Neural progenitor cell (in vitro differentiated cells): ENCODE data around the gene AASDHPPT. TPM values are rescaled to one million over a fixed set of nuclear protein-coding genes. Genes with fewer than 3 reads are reported as not detected.
A peak's percentile ranks its signal among the peaks of the same experiment; 100 is the strongest.

ENCODE experiments used
- DNase-seq: peaks from one replicate; pipeline ENCODE4 v3.0.0-alpha.2; 2016; ENCODE audit warnings: low spot score
- H2AFZ ChIP-seq: fragments of 200-600 bp; sonication (generic); replicated peaks from 2 replicates; pipeline ENCODE4 v1.6.1; 2016; ENCODE audit warnings: antibody characterized with exemption
- H3F3A ChIP-seq: fragments of 200-600 bp; sonication (generic); 2 replicates; pipeline ENCODE4 v1.6.1; 2016; ENCODE audit warnings: antibody characterized with exemption, low read depth
- H3K27ac ChIP-seq: fragments of 200-600 bp; sonication (generic); 2 replicates; pipeline ENCODE4 v1.5.1; 2016; ENCODE audit warnings: mild to moderate bottlenecking
- H3K27me3 ChIP-seq: fragments of 200-600 bp; sonication (generic); 2 replicates; pipeline ENCODE4 v1.6.1; 2016; ENCODE audit warnings: mild to moderate bottlenecking, moderate library complexity
- H3K36me3 ChIP-seq: fragments of 200-600 bp; sonication (generic); 2 replicates; pipeline ENCODE4 v1.5.1; 2016
- H3K4me1 ChIP-seq: fragments of 200-600 bp; sonication (generic); 2 replicates; pipeline ENCODE4 v1.6.1; 2016; ENCODE audit warnings: mixed run types
- H3K4me2 ChIP-seq: fragments of 200-600 bp; sonication (generic); 2 replicates; pipeline ENCODE4 v1.6.1; 2016
- H3K4me3 ChIP-seq: fragments of 200-600 bp; sonication (generic); 2 replicates; pipeline ENCODE4 v1.5.1; 2016
- H3K79me2 ChIP-seq: fragments of 200-600 bp; sonication (generic); 2 replicates; pipeline ENCODE4 v1.6.1; 2016; ENCODE audit warnings: low read depth
- H3K9ac ChIP-seq: fragments of 200-600 bp; sonication (generic); 2 replicates; pipeline ENCODE4 v1.6.1; 2016
- H3K9me3 ChIP-seq: fragments of 200-600 bp; sonication (generic); 2 replicates; pipeline ENCODE4 v1.5.1; 2016; ENCODE audit warnings: low read depth
- H4K20me1 ChIP-seq: fragments of 200-600 bp; sonication (generic); 2 replicates; pipeline ENCODE4 v1.6.1; 2016; ENCODE audit warnings: low read depth
- H3K27ac Mint-ChIP-seq: 3 replicates; pipeline ENCODE4 v1.8.0; 2021; ENCODE audit warnings: mixed read lengths
- H3K27me3 Mint-ChIP-seq: 2 replicates; pipeline ENCODE4 v1.8.0; 2022; ENCODE audit warnings: low read depth, mild to moderate bottlenecking, inconsistent platforms, moderate library complexity, mixed read lengths; ENCODE audit not compliant: insufficient read depth
- H3K36me3 Mint-ChIP-seq: 3 replicates; pipeline ENCODE4 v1.8.0; 2021; ENCODE audit warnings: mixed read lengths
- H3K4me1 Mint-ChIP-seq: 3 replicates; pipeline ENCODE4 v1.8.0; 2021; ENCODE audit warnings: mixed read lengths
- H3K4me3 Mint-ChIP-seq: 3 replicates; pipeline ENCODE4 v1.8.0; 2021; ENCODE audit warnings: mild to moderate bottlenecking, moderate library complexity, mixed read lengths
- H3K9me3 Mint-ChIP-seq: 3 replicates; pipeline ENCODE4 v1.8.0; 2020; ENCODE audit warnings: mixed read lengths
- EZH2 ChIP-seq: fragments of 200-600 bp; sonication (generic); IDR thresholded peaks from 2 replicates; pipeline ENCODE4 v1.6.1; 2017; ENCODE audit warnings: antibody characterized with exemption, mild to moderate bottlenecking, moderate library complexity
- EZH2phosphoT487 ChIP-seq: fragments of 200-600 bp; sonication (generic); IDR thresholded peaks from 2 replicates; pipeline ENCODE4 v1.6.1; 2017; ENCODE audit warnings: antibody characterized with exemption
- total RNA-seq: library from RNA; depleted of rRNA; stranded (reverse); fragments of >200 nt; gene quantifications from 2 replicates; pipeline ENCODE4 v1.2.3, GENCODE V29; 2015; ENCODE audit warnings: low replicate concordance
- TF ChIP-seq, protein P1 (sequence below): fragments of 200-600 bp; sonication (generic); IDR thresholded peaks from 2 replicates; pipeline ENCODE4 v1.5.1; 2017; ENCODE audit warnings: antibody characterized with exemption, mild to moderate bottlenecking

The AASDHPPT gene
- total RNA-seq, 1 donor from 2014 or later: 127 TPM

- Mint-ChIP-seq H3K36me3 (peaks cover 2% of the 10 kb centered on the region), H3K4me3 (no peak overlapping the region), H3K4me1 (peaks cover 4% of the 10 kb centered on the region), H3K9me3 (no peaks in the 10 kb centered on the region), H3K27me3 (no peaks in the 10 kb centered on the region), H3K27ac (no peak overlapping the region)
- no peaks in the 10 kb centered on the region for H3K4me1 ChIP-seq
- H3K4me3 ChIP-seq: no peak overlapping the region
- H3K4me2 ChIP-seq: no peak overlapping the region
- H3K27me3 ChIP-seq: no peaks in the 10 kb centered on the region
- H3F3A ChIP-seq: no peaks in the 10 kb centered on the region
- no peaks in the 10 kb centered on the region for H3K36me3 ChIP-seq
- H3K79me2 ChIP-seq: peaks cover 3% of the 10 kb centered on the region
- no peak overlapping the region for H3K27ac ChIP-seq
- DNase-seq: no peak
- H3K9me3 ChIP-seq: no peaks in the 10 kb centered on the region
- H3K9ac ChIP-seq: no peak overlapping the region
- no peaks in the 10 kb centered on the region for H4K20me1 ChIP-seq
- TF ChIP-seq EZH2 (no peak), EZH2phosphoT487 (no peak)
- TF ChIP-seq, protein P1, sequence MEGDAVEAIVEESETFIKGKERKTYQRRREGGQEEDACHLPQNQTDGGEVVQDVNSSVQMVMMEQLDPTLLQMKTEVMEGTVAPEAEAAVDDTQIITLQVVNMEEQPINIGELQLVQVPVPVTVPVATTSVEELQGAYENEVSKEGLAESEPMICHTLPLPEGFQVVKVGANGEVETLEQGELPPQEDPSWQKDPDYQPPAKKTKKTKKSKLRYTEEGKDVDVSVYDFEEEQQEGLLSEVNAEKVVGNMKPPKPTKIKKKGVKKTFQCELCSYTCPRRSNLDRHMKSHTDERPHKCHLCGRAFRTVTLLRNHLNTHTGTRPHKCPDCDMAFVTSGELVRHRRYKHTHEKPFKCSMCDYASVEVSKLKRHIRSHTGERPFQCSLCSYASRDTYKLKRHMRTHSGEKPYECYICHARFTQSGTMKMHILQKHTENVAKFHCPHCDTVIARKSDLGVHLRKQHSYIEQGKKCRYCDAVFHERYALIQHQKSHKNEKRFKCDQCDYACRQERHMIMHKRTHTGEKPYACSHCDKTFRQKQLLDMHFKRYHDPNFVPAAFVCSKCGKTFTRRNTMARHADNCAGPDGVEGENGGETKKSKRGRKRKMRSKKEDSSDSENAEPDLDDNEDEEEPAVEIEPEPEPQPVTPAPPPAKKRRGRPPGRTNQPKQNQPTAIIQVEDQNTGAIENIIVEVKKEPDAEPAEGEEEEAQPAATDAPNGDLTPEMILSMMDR: no peak
- no peak overlapping the region for H2AFZ ChIP-seq
These were observed 6.9 kb upstream of the AASDHPPT start for GRCh38 chr11:106070606-106071005.

- Mint-ChIP-seq H3K27me3 (peaks cover 2% of the 10 kb centered on the region), H3K4me3 (no peak overlapping the region), H3K4me1 (peaks cover 13% of the 10 kb centered on the region), H3K9me3 (no peaks in the 10 kb centered on the region), H3K27ac (no peak overlapping the region), H3K36me3 (no peaks in the 10 kb centered on the region)
- no peak overlapping the region for H2AFZ ChIP-seq
- H3K36me3 ChIP-seq: no peaks in the 10 kb centered on the region
- H3K4me2 ChIP-seq: no peak overlapping the region
- H3K9ac ChIP-seq: no peak overlapping the region
- H3K27ac ChIP-seq: no peak overlapping the region
- no peaks in the 10 kb centered on the region for H4K20me1 ChIP-seq
- DNase-seq: no peak
- peaks cover 11% of the 10 kb centered on the region for H3F3A ChIP-seq
- peaks cover 7% of the 10 kb centered on the region for H3K4me1 ChIP-seq
- no peaks in the 10 kb centered on the region for H3K9me3 ChIP-seq
- no peak overlapping the region for H3K4me3 ChIP-seq
- H3K27me3 ChIP-seq: no peaks in the 10 kb centered on the region
- peaks cover 6% of the 10 kb centered on the region for H3K79me2 ChIP-seq
- TF ChIP-seq, protein P1: no peak
- TF ChIP-seq EZH2phosphoT487 (no peak), EZH2 (no peak)
These were observed 4.7 kb upstream of the AASDHPPT start for GRCh38 chr11:106072804-106073203.

- H3K4me3 Mint-ChIP-seq: peak overlapping the region; percentile 92
- H3K9me3 Mint-ChIP-seq: no peaks in the 10 kb centered on the region
- Histone ChIP-seq H2AFZ (peak overlapping the region; percentile 95), H3K9me3 (no peaks in the 10 kb centered on the region), H3K27ac (peak overlapping the region; percentile 79), H3K27me3 (no peaks in the 10 kb centered on the region), H3K9ac (peak overlapping the region; percentile 3), H3K36me3 (peaks cover 17% of the 10 kb centered on the region), H3K4me1 (peaks cover 22% of the 10 kb centered on the region), H3K79me2 (peaks cover 42% of the 10 kb centered on the region), H3F3A (peaks cover 11% of the 10 kb centered on the region), H4K20me1 (peaks cover 21% of the 10 kb centered on the region), H3K4me3 (peak overlapping the region; percentile 93), H3K4me2 (peak overlapping the region; percentile 86)
- peaks cover 35% of the 10 kb centered on the region for H3K4me1 Mint-ChIP-seq
- peak; percentile 12 for DNase-seq
- peak overlapping the region; percentile 85 for H3K27ac Mint-ChIP-seq
- H3K27me3 Mint-ChIP-seq: peaks cover 2% of the 10 kb centered on the region
- H3K36me3 Mint-ChIP-seq: peaks cover 16% of the 10 kb centered on the region
- TF ChIP-seq EZH2phosphoT487: no peak
- TF ChIP-seq EZH2: no peak
- TF ChIP-seq, protein P1: no peak
These were observed 1.1 kb upstream of the AASDHPPT start for GRCh38 chr11:106076171-106076918.
